Lower lobe of right lung (tissue), 2 donors: ENCODE measurements around the gene ANXA2. TPM values are rescaled to one million over a fixed set of nuclear protein-coding genes. Genes with fewer than 3 reads are reported as not detected.

Experiments used
- ATAC-seq, 2 donors: fragments of 200-7000 bp; cut with Tn5 transposase; one replicate each; pipeline ENCODE4 v1.9.1; 2020 to 2022; ENCODE audit warnings: mild to moderate bottlenecking in 2 of 2, moderate library complexity in 2 of 2
- DNase-seq: peaks from one replicate; pipeline ENCODE4 v3.0.0-alpha.2; 2020
- H3K27ac ChIP-seq: fragments of 200-600 bp; one replicate; pipeline ENCODE4 v1.8.0; 2022
- H3K27me3 ChIP-seq: fragments of 200-600 bp; one replicate; pipeline ENCODE4 v1.8.0; 2022; ENCODE audit warnings: low read depth
- H3K36me3 ChIP-seq: fragments of 200-600 bp; one replicate; pipeline ENCODE4 v1.8.0; 2022; ENCODE audit warnings: mild to moderate bottlenecking
- H3K4me1 ChIP-seq: fragments of 200-600 bp; one replicate; pipeline ENCODE4 v1.8.0; 2022
- H3K4me3 ChIP-seq: fragments of 200-600 bp; one replicate; pipeline ENCODE4 v1.8.0; 2022; ENCODE audit warnings: mild to moderate bottlenecking
- H3K9me3 ChIP-seq: fragments of 200-600 bp; one replicate; pipeline ENCODE4 v1.8.0; 2022
- CTCF ChIP-seq: fragments of 200-600 bp; IDR thresholded peaks from one replicate; pipeline ENCODE4 v1.8.0; 2022; ENCODE audit warnings: antibody characterized with exemption, mild to moderate bottlenecking
- intact Hi-C: fragments of 100-400 bp; cut with DNase I; formaldehyde crosslinking; loops from one replicate; pipeline ENCODE4 v1.11.0; 2022
- long read RNA-seq: library from polyadenylated mRNA; unstranded; transcript quantifications from one replicate; pipeline ENCODE4 v2.0.0, GENCODE V29; 2021
- total RNA-seq: library from RNA; stranded (reverse); fragmentation: NEBNext Ultra II Directional; extraction: Animal tissue kit (Norgen Biotek cat#: 25700); gene quantifications from one replicate; pipeline ENCODE4 v1.2.1, GENCODE V29; 2021
- donor health status: DM: no; HTN: yes; CAD: no; lungs with severe emphysema.

The ANXA2 gene
- total RNA-seq: 834 TPM
- long read RNA-seq, transcript ANXA2-203 (14 exons, 1,444 nt): minor isoform, 150 of 1,583 reads
- long read RNA-seq, transcript ANXA2-204 (13 exons, 1,435 nt): major isoform, 1,269 of 1,583 reads
- long read RNA-seq, partial matches to known transcripts: 75 of 1,583 reads
- long read RNA-seq, other reads (novel, unspliced or antisense): 78 of 1,583 reads

GRCh38 chr15:60397772-60398445, at the start of gene ANXA2:
Gene ANXA2, minus strand, starts transcription at chr15:60397986. Its CDS starts 11,911 bp downstream, at chr15:60386075.
- H3K4me1 ChIP-seq: peaks cover 39% of the 10 kb centered on the region

GRCh38 chr15:60444289-60444912, 46.6 kb upstream of the ANXA2 start:
- no peak overlapping the region for H3K27ac ChIP-seq
- H3K4me3 ChIP-seq: no peak overlapping the region
- DNase-seq (no peak), ATAC-seq (no peak)
- intact Hi-C loops: no loop called here
- no peaks in the 10 kb centered on the region for H3K27me3 ChIP-seq
- no peaks in the 10 kb centered on the region for H3K9me3 ChIP-seq
- peak; percentile 59 for TF ChIP-seq CTCF
- peaks cover 48% of the 10 kb centered on the region for H3K36me3 ChIP-seq
- H3K4me1 ChIP-seq: no peaks in the 10 kb centered on the region

More at GRCh38 chr15:60397772-60398445, at the start of gene ANXA2:
- Histone ChIP-seq H3K4me3 (peak within 1 kb of the TSS; percentile 78), H3K9me3 (no peaks in the 10 kb centered on the region), H3K27me3 (no peaks in the 10 kb centered on the region), H3K27ac (peak within 1 kb of the TSS; percentile 95), H3K36me3 (peaks cover 10% of the 10 kb centered on the region)
- peak; percentile 88 to 94 for ATAC-seq
- no peak for TF ChIP-seq CTCF
- DNase-seq: peak; percentile 92
- intact Hi-C loops: no loop called here

DNA sequence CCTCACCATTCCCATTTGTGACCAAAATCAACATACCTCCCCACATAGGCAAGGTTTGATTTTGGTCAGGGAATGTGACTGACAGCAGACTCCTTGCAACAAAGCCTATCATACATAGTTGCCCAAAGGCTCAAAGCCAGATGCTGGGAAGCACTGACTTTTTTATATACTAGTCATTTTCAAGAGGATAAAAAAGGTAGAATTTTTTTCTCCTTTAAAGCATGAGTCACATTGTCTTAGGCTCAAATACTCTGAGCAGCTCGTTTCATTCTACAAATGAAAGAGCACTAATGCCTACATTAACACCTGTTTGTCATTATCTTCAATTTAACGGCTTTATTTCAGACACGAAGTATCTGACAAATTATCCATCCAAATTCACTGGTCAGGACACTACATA, 45.0 kb upstream of the ANXA2 start:
- intact Hi-C loops: no loop called here
- Histone ChIP-seq H3K27me3 (no peaks in the 10 kb centered on the region), H3K9me3 (no peaks in the 10 kb centered on the region), H3K4me3 (no peak overlapping the region), H3K4me1 (no peaks in the 10 kb centered on the region), H3K27ac (no peak overlapping the region), H3K36me3 (peaks cover 43% of the 10 kb centered on the region)
- TF ChIP-seq CTCF: no peak
- DNase-seq: no peak
- no peak for ATAC-seq

DNA sequence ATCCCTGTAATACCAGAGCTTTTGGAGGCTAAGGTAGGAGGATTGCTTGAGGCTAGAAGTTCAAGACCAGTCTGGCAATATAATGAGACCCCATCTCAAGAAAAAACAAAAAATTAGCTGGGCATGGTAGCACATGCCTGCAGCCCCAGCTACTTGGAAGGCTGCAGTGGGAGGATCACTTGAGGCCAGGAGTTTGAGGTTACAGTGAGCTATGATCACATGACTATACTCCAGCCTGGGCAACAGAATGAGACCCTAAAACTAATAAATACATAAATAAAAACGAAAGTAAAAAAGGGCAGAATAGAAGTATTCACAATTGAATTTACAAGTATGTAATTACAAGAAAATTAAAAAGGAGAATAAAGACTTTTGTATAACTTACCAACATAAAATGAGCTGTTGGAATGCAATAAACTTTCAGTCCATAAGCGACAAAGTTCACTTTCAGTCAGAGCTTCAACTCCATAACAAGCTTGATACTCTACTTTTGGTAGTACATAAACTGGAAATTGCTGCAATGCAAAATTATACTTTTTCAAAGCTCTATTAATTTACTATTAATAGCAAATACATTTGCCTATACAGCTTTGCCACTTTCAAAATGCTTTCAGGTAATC, 44.4 kb upstream of the ANXA2 start:
- TF ChIP-seq CTCF: no peak
- Histone ChIP-seq H3K36me3 (peaks cover 39% of the 10 kb centered on the region), H3K9me3 (no peaks in the 10 kb centered on the region), H3K4me3 (no peak overlapping the region), H3K27me3 (no peaks in the 10 kb centered on the region), H3K27ac (no peak overlapping the region), H3K4me1 (no peaks in the 10 kb centered on the region)
- no peak for DNase-seq
- intact Hi-C loops: no loop called here
- no peak for ATAC-seq

DNA sequence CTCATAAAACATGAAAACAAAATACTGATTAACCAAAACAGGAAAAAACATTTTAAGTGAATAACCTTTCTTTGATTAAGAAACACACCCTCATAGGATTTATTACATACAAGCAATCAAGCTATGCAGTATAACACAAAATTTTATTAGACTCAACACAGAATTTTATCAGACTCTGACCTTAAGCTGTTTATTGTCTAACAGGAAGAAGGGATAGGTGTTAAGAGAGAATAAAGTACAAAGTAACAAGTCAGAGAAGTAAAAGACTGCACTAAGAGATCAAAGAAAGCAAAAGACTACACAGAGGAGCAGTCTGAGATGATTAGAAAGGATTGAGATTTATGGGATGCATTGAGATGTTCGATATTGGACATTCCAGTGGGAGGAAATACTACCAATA, 43.5 kb upstream of the ANXA2 start:
- ATAC-seq (no peak), DNase-seq (no peak)
- no peaks in the 10 kb centered on the region for H3K27me3 ChIP-seq
- peaks cover 37% of the 10 kb centered on the region for H3K36me3 ChIP-seq
- no peaks in the 10 kb centered on the region for H3K9me3 ChIP-seq
- intact Hi-C loops: no loop called here
- H3K4me1 ChIP-seq: no peaks in the 10 kb centered on the region
- H3K4me3 ChIP-seq: no peak overlapping the region
- no peak overlapping the region for H3K27ac ChIP-seq
- no peak for TF ChIP-seq CTCF
